HepG2 (cell line): ENCODE data around the gene TECPR1. TPM values are rescaled to one million over a fixed set of nuclear protein-coding genes. Genes with fewer than 3 reads are reported as not detected.

Experiments
- ATAD3A ChIP-seq: sonication (generic); formaldehyde crosslinking; IDR thresholded peaks from 2 replicates; pipeline ENCODE4 v1.4.0; 2020; ENCODE audit warnings: missing genetic modification reagents
- DR1 ChIP-seq: sonication (generic); formaldehyde crosslinking; IDR thresholded peaks from 2 replicates; pipeline ENCODE4 v1.8.0; 2021; ENCODE audit warnings: mild to moderate bottlenecking, missing genetic modification reagents, inconsistent platforms
- FOSL2 ChIP-seq: sonication (generic); formaldehyde crosslinking; IDR thresholded peaks from 2 replicates; pipeline ENCODE4 v1.4.0; 2020; ENCODE audit warnings: missing genetic modification reagents
- GLI4 ChIP-seq: sonication (generic); formaldehyde crosslinking; IDR thresholded peaks from 2 replicates; pipeline ENCODE4 v1.5.1; 2020; ENCODE audit warnings: missing genetic modification reagents, mild to moderate bottlenecking, moderate library complexity, borderline replicate concordance
- KDM2A ChIP-seq: sonication (generic); formaldehyde crosslinking; IDR thresholded peaks from 2 replicates; pipeline ENCODE4 v1.4.0; 2020; ENCODE audit warnings: low read depth, missing genetic modification reagents, borderline replicate concordance
- MAFG ChIP-seq: sonication (generic); formaldehyde crosslinking; IDR thresholded peaks from 2 replicates; pipeline ENCODE4 v1.5.1; 2020; ENCODE audit warnings: mild to moderate bottlenecking, missing genetic modification reagents
- MED8 ChIP-seq: sonication (generic); formaldehyde crosslinking; IDR thresholded peaks from 2 replicates; pipeline ENCODE4 v1.8.1; 2023; ENCODE audit warnings: mild to moderate bottlenecking, missing genetic modification reagents; ENCODE audit not compliant: insufficient replicate concordance
- MIER2 ChIP-seq: IDR thresholded peaks from 2 replicates; pipeline ENCODE4 v1.6.1; 2016; ENCODE audit warnings: missing biosample characterization, missing genetic modification reagents
- MZF1 ChIP-seq: sonication (generic); formaldehyde crosslinking; IDR thresholded peaks from 2 replicates; pipeline ENCODE4 v1.8.1; 2023; ENCODE audit warnings: mild to moderate bottlenecking, missing genetic modification reagents, borderline replicate concordance
- NFE2L2 ChIP-seq: fragments of 150-350 bp; IDR thresholded peaks from 2 replicates; pipeline ENCODE4 v1.6.1; 2014; ENCODE audit warnings: low read length
- NFIB ChIP-seq: sonication (generic); formaldehyde crosslinking; IDR thresholded peaks from 2 replicates; pipeline ENCODE4 v1.9.0; 2021; ENCODE audit warnings: missing genetic modification reagents, mild to moderate bottlenecking, borderline replicate concordance
- NRL ChIP-seq: sonication (generic); formaldehyde crosslinking; IDR thresholded peaks from 2 replicates; pipeline ENCODE4 v1.5.0; 2020; ENCODE audit warnings: missing genetic modification reagents, mild to moderate bottlenecking, moderate library complexity, borderline replicate concordance
- ZKSCAN1 ChIP-seq: fragments of 150-350 bp; IDR thresholded peaks from 2 replicates; pipeline ENCODE4 v1.6.1; 2014; ENCODE audit warnings: low read length
- ZNF160 ChIP-seq: sonication (generic); formaldehyde crosslinking; IDR thresholded peaks from 2 replicates; pipeline ENCODE4 v1.8.0; 2022; ENCODE audit warnings: mild to moderate bottlenecking, inconsistent platforms, missing genetic modification reagents
- ZNF17 ChIP-seq: sonication (generic); formaldehyde crosslinking; IDR thresholded peaks from 2 replicates; pipeline ENCODE4 v1.5.0; 2020; ENCODE audit warnings: mild to moderate bottlenecking, missing genetic modification reagents
- ZNF547 ChIP-seq: sonication (generic); formaldehyde crosslinking; IDR thresholded peaks from 2 replicates; pipeline ENCODE4 v1.5.1; 2020; ENCODE audit warnings: mild to moderate bottlenecking, missing genetic modification reagents
- ZNF598 ChIP-seq: sonication (generic); formaldehyde crosslinking; IDR thresholded peaks from 2 replicates; pipeline ENCODE4 v1.5.1; 2020; ENCODE audit warnings: mild to moderate bottlenecking, missing genetic modification reagents, borderline replicate concordance
- ZNF614 ChIP-seq: IDR thresholded peaks from 2 replicates; pipeline ENCODE4 v1.6.1; 2018; ENCODE audit warnings: missing biosample characterization, missing genetic modification reagents, inconsistent platforms, borderline replicate concordance
- ZNF775 ChIP-seq: sonication (generic); formaldehyde crosslinking; IDR thresholded peaks from 2 replicates; pipeline ENCODE4 v1.4.0; 2020; ENCODE audit warnings: missing genetic modification reagents, mild to moderate bottlenecking, moderate library complexity, borderline replicate concordance
- ZNF879 ChIP-seq: sonication (generic); formaldehyde crosslinking; IDR thresholded peaks from 2 replicates; pipeline ENCODE4 v1.8.1; 2023; ENCODE audit warnings: missing genetic modification reagents
- polyA plus RNA-seq, 8 experiments: library from polyadenylated mRNA; depleted of rRNA in 3 of 8; stranded (reverse) in 7 of 8; unstranded in 1 of 8; fragments of >200 nt; fragmentation: Illumina TruSeq in 4 of 8; extraction: Trizol in 4 of 8; gene quantifications; 2 replicates each; pipeline versions ENCODE4 v1.2.1 to v1.2.3, GENCODE V29; 2011 to 2016; ENCODE audit warnings: low read depth in 4 of 8, missing spikeins in 1 of 8, mixed read lengths in 1 of 8; ENCODE audit not compliant: insufficient read depth in 1 of 8
- total RNA-seq, 5 experiments: library from RNA; depleted of rRNA; stranded (reverse); fragments of >200 nt; fragmentation: Illumina TruSeq; extraction: Trizol; gene quantifications; 2 replicates each; pipeline ENCODE4 v1.2.3, GENCODE V29; 2016; ENCODE audit warnings: low read depth in 1 of 5
- TF ChIP-seq, protein P1 (sequence below): sonication (generic); formaldehyde crosslinking; IDR thresholded peaks from 2 replicates; pipeline ENCODE4 v1.5.0; 2020; ENCODE audit warnings: mild to moderate bottlenecking, missing genetic modification reagents
- TF ChIP-seq, protein P2 (sequence below): IDR thresholded peaks from 2 replicates; pipeline ENCODE4 v1.4.0; 2020; ENCODE audit warnings: mild to moderate bottlenecking, missing genetic modification reagents
- TF ChIP-seq, protein P3 (sequence below): sonication (generic); formaldehyde crosslinking; IDR thresholded peaks from 2 replicates; pipeline ENCODE4 v1.4.0; 2020; ENCODE audit warnings: missing genetic modification reagents

TECPR1 gene
- total and polyA plus RNA-seq, 2 of the 13 experiments (the other 11 are each of a cell fraction or from before 2014, with no cell fraction given), result 2.3 to 6.3 TPM

DNA sequence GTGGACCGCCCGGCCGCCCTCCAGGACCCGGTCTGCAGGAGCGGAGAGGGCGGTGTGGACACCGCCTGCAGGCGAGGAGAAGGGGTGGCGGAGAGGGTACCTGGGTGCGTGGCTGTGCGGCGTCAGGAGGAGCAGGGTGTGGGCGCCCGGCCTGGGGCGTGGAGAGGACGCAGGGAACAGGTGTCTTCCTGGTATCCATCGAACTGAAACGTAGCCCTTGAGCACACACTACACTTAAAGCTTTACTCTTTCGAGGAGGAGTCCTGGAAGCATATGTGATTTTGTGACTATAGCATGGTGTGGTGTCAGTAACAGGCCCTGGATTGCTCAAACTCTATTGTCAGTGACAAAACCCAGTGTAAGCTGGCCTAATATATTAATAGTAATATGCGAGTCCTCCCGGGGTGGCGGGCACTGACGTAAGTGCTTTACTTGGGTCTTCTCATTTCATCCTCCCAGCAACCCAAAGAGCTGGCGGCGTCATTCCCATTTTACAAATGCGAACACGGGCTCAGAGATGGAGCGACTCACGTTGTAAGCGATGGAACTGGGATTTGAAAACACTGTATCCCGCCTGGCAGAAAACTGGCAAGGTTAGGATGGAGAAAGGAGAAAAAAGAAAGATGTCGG lies 508 bp upstream of the TECPR1 start (continued):
- TF ChIP-seq, protein P1, sequence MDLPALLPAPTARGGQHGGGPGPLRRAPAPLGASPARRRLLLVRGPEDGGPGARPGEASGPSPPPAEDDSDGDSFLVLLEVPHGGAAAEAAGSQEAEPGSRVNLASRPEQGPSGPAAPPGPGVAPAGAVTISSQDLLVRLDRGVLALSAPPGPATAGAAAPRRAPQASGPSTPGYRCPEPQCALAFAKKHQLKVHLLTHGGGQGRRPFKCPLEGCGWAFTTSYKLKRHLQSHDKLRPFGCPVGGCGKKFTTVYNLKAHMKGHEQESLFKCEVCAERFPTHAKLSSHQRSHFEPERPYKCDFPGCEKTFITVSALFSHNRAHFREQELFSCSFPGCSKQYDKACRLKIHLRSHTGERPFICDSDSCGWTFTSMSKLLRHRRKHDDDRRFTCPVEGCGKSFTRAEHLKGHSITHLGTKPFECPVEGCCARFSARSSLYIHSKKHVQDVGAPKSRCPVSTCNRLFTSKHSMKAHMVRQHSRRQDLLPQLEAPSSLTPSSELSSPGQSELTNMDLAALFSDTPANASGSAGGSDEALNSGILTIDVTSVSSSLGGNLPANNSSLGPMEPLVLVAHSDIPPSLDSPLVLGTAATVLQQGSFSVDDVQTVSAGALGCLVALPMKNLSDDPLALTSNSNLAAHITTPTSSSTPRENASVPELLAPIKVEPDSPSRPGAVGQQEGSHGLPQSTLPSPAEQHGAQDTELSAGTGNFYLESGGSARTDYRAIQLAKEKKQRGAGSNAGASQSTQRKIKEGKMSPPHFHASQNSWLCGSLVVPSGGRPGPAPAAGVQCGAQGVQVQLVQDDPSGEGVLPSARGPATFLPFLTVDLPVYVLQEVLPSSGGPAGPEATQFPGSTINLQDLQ (CRISPR knock-in tag), result 0 out of 2 replicates have a peak, but pooled peaks have one; percentile 43
- TF ChIP-seq ZNF879, result no peak
- TF ChIP-seq, protein P2, sequence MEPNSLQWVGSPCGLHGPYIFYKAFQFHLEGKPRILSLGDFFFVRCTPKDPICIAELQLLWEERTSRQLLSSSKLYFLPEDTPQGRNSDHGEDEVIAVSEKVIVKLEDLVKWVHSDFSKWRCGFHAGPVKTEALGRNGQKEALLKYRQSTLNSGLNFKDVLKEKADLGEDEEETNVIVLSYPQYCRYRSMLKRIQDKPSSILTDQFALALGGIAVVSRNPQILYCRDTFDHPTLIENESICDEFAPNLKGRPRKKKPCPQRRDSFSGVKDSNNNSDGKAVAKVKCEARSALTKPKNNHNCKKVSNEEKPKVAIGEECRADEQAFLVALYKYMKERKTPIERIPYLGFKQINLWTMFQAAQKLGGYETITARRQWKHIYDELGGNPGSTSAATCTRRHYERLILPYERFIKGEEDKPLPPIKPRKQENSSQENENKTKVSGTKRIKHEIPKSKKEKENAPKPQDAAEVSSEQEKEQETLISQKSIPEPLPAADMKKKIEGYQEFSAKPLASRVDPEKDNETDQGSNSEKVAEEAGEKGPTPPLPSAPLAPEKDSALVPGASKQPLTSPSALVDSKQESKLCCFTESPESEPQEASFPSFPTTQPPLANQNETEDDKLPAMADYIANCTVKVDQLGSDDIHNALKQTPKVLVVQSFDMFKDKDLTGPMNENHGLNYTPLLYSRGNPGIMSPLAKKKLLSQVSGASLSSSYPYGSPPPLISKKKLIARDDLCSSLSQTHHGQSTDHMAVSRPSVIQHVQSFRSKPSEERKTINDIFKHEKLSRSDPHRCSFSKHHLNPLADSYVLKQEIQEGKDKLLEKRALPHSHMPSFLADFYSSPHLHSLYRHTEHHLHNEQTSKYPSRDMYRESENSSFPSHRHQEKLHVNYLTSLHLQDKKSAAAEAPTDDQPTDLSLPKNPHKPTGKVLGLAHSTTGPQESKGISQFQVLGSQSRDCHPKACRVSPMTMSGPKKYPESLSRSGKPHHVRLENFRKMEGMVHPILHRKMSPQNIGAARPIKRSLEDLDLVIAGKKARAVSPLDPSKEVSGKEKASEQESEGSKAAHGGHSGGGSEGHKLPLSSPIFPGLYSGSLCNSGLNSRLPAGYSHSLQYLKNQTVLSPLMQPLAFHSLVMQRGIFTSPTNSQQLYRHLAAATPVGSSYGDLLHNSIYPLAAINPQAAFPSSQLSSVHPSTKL (CRISPR knock-in tag), result no peak; the same call in 1 of the 2 replicates
- TF ChIP-seq ZNF547 (CRISPR knock-in tag), result 0 out of 2 replicates have a peak, but pooled peaks have one; percentile 26
- no peak for TF ChIP-seq ZNF614 (CRISPR knock-in tag)
- TF ChIP-seq MAFG (CRISPR knock-in tag), result no peak
- TF ChIP-seq ZNF775 (CRISPR knock-in tag), result no peak
- TF ChIP-seq KDM2A (CRISPR knock-in tag), result peak; percentile 1; the same call in 1 of the 2 replicates
- no peak for TF ChIP-seq ATAD3A (CRISPR knock-in tag)
- TF ChIP-seq GLI4 (CRISPR knock-in tag), result no peak
- 0 out of 2 replicates have a peak, but pooled peaks have one; percentile 9 for TF ChIP-seq ZNF598
- TF ChIP-seq ZNF160 (CRISPR knock-in tag), result 0 out of 2 replicates have a peak, but pooled peaks have one; percentile 3
- TF ChIP-seq MIER2 (CRISPR knock-in tag), result no peak
- TF ChIP-seq, protein P3, sequence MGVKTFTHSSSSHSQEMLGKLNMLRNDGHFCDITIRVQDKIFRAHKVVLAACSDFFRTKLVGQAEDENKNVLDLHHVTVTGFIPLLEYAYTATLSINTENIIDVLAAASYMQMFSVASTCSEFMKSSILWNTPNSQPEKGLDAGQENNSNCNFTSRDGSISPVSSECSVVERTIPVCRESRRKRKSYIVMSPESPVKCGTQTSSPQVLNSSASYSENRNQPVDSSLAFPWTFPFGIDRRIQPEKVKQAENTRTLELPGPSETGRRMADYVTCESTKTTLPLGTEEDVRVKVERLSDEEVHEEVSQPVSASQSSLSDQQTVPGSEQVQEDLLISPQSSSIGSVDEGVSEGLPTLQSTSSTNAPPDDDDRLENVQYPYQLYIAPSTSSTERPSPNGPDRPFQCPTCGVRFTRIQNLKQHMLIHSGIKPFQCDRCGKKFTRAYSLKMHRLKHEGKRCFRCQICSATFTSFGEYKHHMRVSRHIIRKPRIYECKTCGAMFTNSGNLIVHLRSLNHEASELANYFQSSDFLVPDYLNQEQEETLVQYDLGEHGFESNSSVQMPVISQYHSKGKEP, result no peak
- TF ChIP-seq FOSL2 (CRISPR knock-in tag), result peak; percentile 34; the same call in 1 of the 2 replicates
- TF ChIP-seq DR1, result 0 out of 2 replicates have a peak, but pooled peaks have one; percentile 17
- no peak for TF ChIP-seq NFE2L2
- no peak for TF ChIP-seq NFIB (CRISPR knock-in tag)
- no peak for TF ChIP-seq NRL (CRISPR knock-in tag)
- no peak for TF ChIP-seq MZF1 (CRISPR knock-in tag)
- 0 out of 2 replicates have a peak, but pooled peaks have one; percentile 43 for TF ChIP-seq ZNF17 (CRISPR knock-in tag)
- peak; percentile 44 for TF ChIP-seq MED8 (CRISPR knock-in tag)
- no peak for TF ChIP-seq ZKSCAN1
